ENCODE results near the gene HTATIP2. TPM values are rescaled to one million over a fixed set of nuclear protein-coding genes. Genes with fewer than 3 reads are reported as not detected.
A peak's percentile ranks its signal among the peaks of the same experiment; 100 is the strongest.
"Not testable (repeated sequence)": the region's sequence is repeated elsewhere in the genome, so short reads cannot be mapped to it uniquely, and the experiment has no call there.

The HTATIP2 gene
- polyA plus RNA-seq, 1 donor (not counting 4 experiments of a cell fraction or from before 2014, with no cell fraction given) = 45.1 TPM

DNA sequence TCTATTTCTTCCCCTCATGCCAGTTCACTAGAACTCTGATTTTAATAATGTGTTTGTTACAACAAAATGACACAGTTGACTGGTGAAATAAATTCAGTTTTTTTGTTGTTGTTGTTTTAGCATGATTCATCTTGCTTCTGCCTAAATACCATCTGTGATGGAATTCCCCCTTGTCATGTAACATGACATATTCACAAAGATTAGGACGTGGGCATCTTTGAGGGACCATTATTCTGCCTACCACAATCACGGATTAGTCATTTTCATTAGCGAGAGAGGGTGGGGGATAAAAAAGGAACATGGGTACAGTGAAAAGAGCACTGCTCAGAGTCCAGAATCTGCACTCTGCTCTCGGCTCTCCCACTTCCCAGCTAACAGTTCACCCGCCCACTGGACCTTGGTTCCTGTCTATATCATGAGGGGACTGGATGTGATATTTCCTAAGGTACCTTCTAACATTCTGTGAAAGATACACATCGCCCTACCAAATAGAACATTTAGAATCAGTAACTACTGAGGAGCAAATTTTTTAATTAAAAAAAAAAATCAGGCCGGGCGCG is 11.3 kb downstream of the HTATIP2 start:
- H3K9me1 ChIP-seq (ENCODE audit: control insufficient read depth, extremely low read depth, insufficient read depth, low read length) = no peaks in the 10 kb centered on the region
- H3K4me3 ChIP-seq (ENCODE audit: control insufficient read depth in 2 of 3, extremely low read depth in 1 of 3, insufficient read depth in 2 of 3, low read depth in 1 of 3, low read length in 3 of 3) = no peak overlapping the region
- TF ChIP-seq, protein P1, sequence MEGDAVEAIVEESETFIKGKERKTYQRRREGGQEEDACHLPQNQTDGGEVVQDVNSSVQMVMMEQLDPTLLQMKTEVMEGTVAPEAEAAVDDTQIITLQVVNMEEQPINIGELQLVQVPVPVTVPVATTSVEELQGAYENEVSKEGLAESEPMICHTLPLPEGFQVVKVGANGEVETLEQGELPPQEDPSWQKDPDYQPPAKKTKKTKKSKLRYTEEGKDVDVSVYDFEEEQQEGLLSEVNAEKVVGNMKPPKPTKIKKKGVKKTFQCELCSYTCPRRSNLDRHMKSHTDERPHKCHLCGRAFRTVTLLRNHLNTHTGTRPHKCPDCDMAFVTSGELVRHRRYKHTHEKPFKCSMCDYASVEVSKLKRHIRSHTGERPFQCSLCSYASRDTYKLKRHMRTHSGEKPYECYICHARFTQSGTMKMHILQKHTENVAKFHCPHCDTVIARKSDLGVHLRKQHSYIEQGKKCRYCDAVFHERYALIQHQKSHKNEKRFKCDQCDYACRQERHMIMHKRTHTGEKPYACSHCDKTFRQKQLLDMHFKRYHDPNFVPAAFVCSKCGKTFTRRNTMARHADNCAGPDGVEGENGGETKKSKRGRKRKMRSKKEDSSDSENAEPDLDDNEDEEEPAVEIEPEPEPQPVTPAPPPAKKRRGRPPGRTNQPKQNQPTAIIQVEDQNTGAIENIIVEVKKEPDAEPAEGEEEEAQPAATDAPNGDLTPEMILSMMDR (optimal IDR thresholded peaks at IDR 0.05 in 1 of 3, IDR thresholded peaks at IDR 0.05 in 1 of 3, conservative IDR thresholded peaks at IDR 0.05 in 1 of 3; ENCODE audit: extremely low read depth in 1 of 3, insufficient read depth in 2 of 3, low read length in 3 of 3) = no peak
- TF ChIP-seq EZH2 (IDR thresholded peaks at IDR 0.05; ENCODE audit: low read length) = no peak
- H3K4me1 ChIP-seq (ENCODE audit: control insufficient read depth, extremely low read depth, insufficient read depth, low read length) = peaks cover 11% of the 10 kb centered on the region
- H4K20me1 ChIP-seq (ENCODE audit: control insufficient read depth, extremely low read depth, insufficient read depth, low read length) = no peaks in the 10 kb centered on the region
- FAIRE-seq = no peak
- no peaks in the 10 kb centered on the region for H3K9me3 ChIP-seq (ENCODE audit: control insufficient read depth, low read depth, low read length)
- no peak overlapping the region for H3K9ac ChIP-seq (ENCODE audit: control insufficient read depth, extremely low read depth, insufficient read depth, low read length)
- H3K27ac ChIP-seq (ENCODE audit: control insufficient read depth, insufficient read depth, low read length) = peak overlapping the region; percentile 11
- H3K27me3 ChIP-seq (ENCODE audit: control insufficient read depth, extremely low read depth, insufficient read depth, low read length) = no peaks in the 10 kb centered on the region
- no peaks in the 10 kb centered on the region for H3K79me2 ChIP-seq (ENCODE audit: control insufficient read depth, insufficient read depth, low read length)
- no peak overlapping the region for H2AFZ ChIP-seq (ENCODE audit: control insufficient read depth, low read length)
- peaks cover 0 to 3% of the 10 kb centered on the region in 2 experiments for H3K36me3 ChIP-seq (ENCODE audit: control insufficient read depth in 2 of 2, extremely low read depth in 1 of 2, insufficient read depth in 2 of 2, low read length in 2 of 2)
- dilution Hi-C loops (cut with MboI; ENCODE audit: extremely low pct_ligation_motif_present, low sequenced_read_pairs) = no loop called here
- DNase-seq (ENCODE audit: low read depth, low spot score) = no peak
- H3K4me2 ChIP-seq (ENCODE audit: control insufficient read depth, extremely low read depth, insufficient read depth, low read depth, low read length) = no peak overlapping the region

DNA sequence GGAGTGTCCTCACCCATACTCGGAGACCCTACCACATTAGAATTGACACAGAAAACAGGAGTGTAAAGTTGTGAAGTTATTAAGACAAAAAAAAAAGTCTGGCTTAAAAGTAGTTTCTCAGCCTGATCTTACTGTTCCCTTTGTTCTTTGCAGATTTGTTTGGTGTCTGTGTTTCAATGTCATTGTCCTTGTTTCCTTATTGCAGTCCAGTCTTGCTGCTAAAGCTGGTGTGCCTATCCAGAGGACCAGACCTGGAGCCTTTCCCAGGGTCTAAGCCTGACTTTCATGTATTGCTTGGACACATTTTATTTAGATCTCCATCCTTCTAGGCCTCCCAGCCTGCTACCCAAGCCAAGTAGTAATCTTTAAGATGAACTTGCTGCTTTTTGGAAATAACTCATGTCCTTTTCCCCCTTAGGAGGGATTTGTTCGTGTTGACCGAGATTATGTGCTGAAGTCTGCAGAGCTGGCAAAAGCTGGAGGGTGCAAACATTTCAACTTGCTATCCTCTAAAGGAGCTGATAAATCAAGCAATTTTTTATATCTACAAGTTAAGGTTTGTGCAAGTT is 12.7 kb downstream of the HTATIP2 start:
- TF ChIP-seq EZH2 (IDR thresholded peaks at IDR 0.05; ENCODE audit: low read length) = no peak
- TF ChIP-seq, protein P1 (optimal IDR thresholded peaks at IDR 0.05 in 1 of 3, IDR thresholded peaks at IDR 0.05 in 1 of 3, conservative IDR thresholded peaks at IDR 0.05 in 1 of 3; ENCODE audit: extremely low read depth in 1 of 3, insufficient read depth in 2 of 3, low read length in 3 of 3) = no peak
- peaks cover 0 to 5% of the 10 kb centered on the region in 2 experiments for H3K36me3 ChIP-seq (ENCODE audit: control insufficient read depth in 2 of 2, extremely low read depth in 1 of 2, insufficient read depth in 2 of 2, low read length in 2 of 2)
- peaks cover 11% of the 10 kb centered on the region for H3K4me1 ChIP-seq (ENCODE audit: control insufficient read depth, extremely low read depth, insufficient read depth, low read length)
- FAIRE-seq (no peak), DNase-seq (ENCODE audit: low read depth, low spot score) (no peak)
- no peak overlapping the region for H3K27ac ChIP-seq (ENCODE audit: control insufficient read depth, insufficient read depth, low read length)
- H3K9me3 ChIP-seq (ENCODE audit: control insufficient read depth, low read depth, low read length) = no peaks in the 10 kb centered on the region
- no peaks in the 10 kb centered on the region for H3K9me1 ChIP-seq (ENCODE audit: control insufficient read depth, extremely low read depth, insufficient read depth, low read length)
- no peak overlapping the region for H3K4me2 ChIP-seq (ENCODE audit: control insufficient read depth, extremely low read depth, insufficient read depth, low read depth, low read length)
- no peaks in the 10 kb centered on the region for H3K27me3 ChIP-seq (ENCODE audit: control insufficient read depth, extremely low read depth, insufficient read depth, low read length)
- no peak overlapping the region for H2AFZ ChIP-seq (ENCODE audit: control insufficient read depth, low read length)
- H4K20me1 ChIP-seq (ENCODE audit: control insufficient read depth, extremely low read depth, insufficient read depth, low read length) = no peaks in the 10 kb centered on the region
- dilution Hi-C loops (cut with MboI; ENCODE audit: extremely low pct_ligation_motif_present, low sequenced_read_pairs) = no loop called here
- H3K79me2 ChIP-seq (ENCODE audit: control insufficient read depth, insufficient read depth, low read length) = no peaks in the 10 kb centered on the region
- H3K9ac ChIP-seq (ENCODE audit: control insufficient read depth, extremely low read depth, insufficient read depth, low read length) = no peak overlapping the region
- no peak overlapping the region for H3K4me3 ChIP-seq (ENCODE audit: control insufficient read depth in 2 of 3, extremely low read depth in 1 of 3, insufficient read depth in 2 of 3, low read depth in 1 of 3, low read length in 3 of 3)

DNA sequence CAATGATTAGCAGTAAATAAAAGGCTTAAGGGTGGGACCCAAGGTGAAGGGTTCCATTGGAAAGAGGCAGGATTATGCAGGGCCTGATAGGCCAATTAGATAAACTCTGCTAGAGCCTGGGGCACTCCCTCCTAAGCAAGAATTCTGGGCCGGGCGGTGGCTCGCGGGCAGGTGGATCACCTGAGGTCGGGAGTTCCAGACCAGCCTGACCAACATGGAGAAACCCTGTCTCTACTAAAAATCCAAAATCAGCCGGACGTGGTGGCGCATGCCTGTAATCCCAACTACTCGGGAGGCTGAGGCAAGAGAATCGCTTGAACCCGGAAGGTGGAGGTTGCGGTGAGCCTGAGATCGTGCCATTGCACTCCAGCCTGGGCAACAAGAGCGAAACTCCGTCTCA is 22.5 kb downstream of the HTATIP2 start:
- DNase-seq (ENCODE audit: low read depth, low spot score); H3K9me1 ChIP-seq (ENCODE audit: control insufficient read depth, extremely low read depth, insufficient read depth, low read length); H3K36me3 ChIP-seq (ENCODE audit: control insufficient read depth in 2 of 2, extremely low read depth in 1 of 2, insufficient read depth in 2 of 2, low read length in 2 of 2); H3K27ac ChIP-seq (ENCODE audit: control insufficient read depth, insufficient read depth, low read length); H3K4me3 ChIP-seq (ENCODE audit: control insufficient read depth in 2 of 3, extremely low read depth in 1 of 3, insufficient read depth in 2 of 3, low read depth in 1 of 3, low read length in 3 of 3); H3K9ac ChIP-seq (ENCODE audit: control insufficient read depth, extremely low read depth, insufficient read depth, low read length); H2AFZ ChIP-seq (ENCODE audit: control insufficient read depth, low read length); H3K27me3 ChIP-seq (ENCODE audit: control insufficient read depth, extremely low read depth, insufficient read depth, low read length); H4K20me1 ChIP-seq (ENCODE audit: control insufficient read depth, extremely low read depth, insufficient read depth, low read length); dilution Hi-C loops (cut with MboI; ENCODE audit: extremely low pct_ligation_motif_present, low sequenced_read_pairs); H3K9me3 ChIP-seq (ENCODE audit: control insufficient read depth, low read depth, low read length); FAIRE-seq; H3K4me1 ChIP-seq (ENCODE audit: control insufficient read depth, extremely low read depth, insufficient read depth, low read length); H3K4me2 ChIP-seq (ENCODE audit: control insufficient read depth, extremely low read depth, insufficient read depth, low read depth, low read length): not testable (repeated sequence)
- peaks cover 15% of the 10 kb centered on the region for H3K79me2 ChIP-seq (ENCODE audit: control insufficient read depth, insufficient read depth, low read length)
